Hematopoietic multipotent progenitor cell (in vitro differentiated cells): Measurements from ENCODE around the gene BCAP31. TPM values are rescaled to one million over a fixed set of nuclear protein-coding genes. Genes with fewer than 3 reads are reported as not detected.
A peak's percentile ranks its signal among the peaks of the same experiment; 100 is the strongest.
"Not testable (repeated sequence)": the region's sequence is repeated elsewhere in the genome, so short reads cannot be mapped to it uniquely, and the experiment has no call there.

Experiments
- DNase-seq, 3 donors: peaks; one replicate each; pipeline ENCODE4 v3.0.0-alpha.2; 2011 to 2015; ENCODE audit warnings: low read depth in 2 of 3, low spot score in 2 of 3
- total RNA-seq: library from RNA; depleted of rRNA; stranded (reverse); fragments of >200 nt; gene quantifications from one replicate; pipeline ENCODE4 v1.2.3, GENCODE V29; 2012

The BCAP31 gene
- total RNA-seq, 1 donor: 107 TPM

DNA sequence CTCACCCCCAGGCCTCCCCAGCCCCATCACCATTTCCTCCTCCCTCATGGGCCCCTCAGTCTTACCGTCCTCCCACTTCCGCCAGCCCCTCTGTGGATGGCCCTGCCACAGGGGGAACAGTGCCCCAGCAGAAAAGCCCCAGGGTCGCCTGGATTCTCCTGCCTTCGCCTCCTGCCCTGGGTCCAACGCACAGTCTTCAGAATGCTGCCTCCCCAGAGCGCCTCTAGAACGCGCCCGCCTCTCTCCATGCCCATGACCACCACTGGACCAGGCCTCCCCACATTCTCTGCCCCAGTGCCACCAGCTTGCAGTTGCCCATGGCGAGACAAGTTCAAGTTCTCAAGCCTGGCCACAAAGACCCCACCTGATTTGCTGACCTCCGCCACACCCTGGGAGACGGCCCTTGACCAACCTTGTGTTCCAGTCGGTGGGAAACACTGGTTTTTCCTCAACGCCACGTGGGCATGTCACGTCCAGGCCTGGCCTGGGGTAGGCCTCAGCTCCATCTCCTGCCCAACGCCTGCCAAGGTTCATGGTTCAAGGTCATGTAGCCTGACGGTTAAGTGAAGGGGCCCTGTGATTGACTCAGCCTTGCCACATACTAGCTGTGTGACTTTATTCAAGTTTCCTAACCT lies 39.2 kb upstream of the BCAP31 start:
- DNase-seq: no peak

DNA sequence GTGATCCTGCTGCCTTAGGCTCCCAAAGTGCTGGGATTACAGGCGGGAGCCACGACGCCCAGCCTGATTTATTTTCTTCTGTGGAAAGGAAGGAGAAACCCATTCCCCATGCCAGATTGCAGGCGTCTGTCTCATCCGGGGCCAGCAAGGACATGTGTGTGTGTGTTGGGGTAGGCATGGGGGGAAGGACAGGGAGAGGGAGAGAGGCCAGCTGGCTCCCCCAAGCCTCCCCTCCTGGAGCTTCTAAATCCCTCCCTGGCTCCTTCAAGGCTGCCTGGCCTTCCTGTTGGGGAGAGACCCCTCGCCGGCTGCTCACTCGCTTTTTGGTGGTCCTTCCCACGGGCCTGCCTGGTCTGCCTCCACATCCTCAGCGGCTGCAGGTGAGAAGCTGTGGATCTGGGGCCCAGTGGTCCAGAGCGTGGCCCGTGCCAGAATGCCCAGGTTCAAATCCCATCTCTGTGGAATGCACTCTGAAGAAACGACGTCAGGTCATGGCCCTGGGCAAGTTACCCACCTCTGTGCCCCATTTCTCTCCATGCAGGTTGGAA lies 38.5 kb upstream of the BCAP31 start:
- no peak for DNase-seq

GRCh38 chrX:153761863-153762262 lies 37.7 kb upstream of the BCAP31 start:
- no peak for DNase-seq

DNA sequence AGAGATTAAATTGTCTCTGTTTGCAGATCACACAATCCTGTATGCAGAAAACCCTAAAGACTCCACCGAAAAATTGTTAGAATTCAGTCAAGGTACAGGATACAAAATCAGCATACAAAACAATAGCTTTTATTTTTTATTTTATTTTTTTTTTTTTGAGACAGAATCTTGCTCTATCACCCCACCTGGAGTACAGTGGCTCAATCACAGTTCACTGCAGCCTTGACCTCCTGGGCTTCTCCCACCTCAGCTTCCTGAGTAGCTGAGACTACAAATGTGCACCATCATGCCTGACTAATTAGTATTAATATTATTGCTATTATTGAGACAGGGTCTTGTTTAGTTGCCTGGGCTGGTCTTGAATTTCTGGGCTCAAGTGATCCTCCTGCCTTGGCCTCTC lies 30.9 kb upstream of the BCAP31 start:
- peak in 1 of 3 donors; percentile 8 for DNase-seq

DNA sequence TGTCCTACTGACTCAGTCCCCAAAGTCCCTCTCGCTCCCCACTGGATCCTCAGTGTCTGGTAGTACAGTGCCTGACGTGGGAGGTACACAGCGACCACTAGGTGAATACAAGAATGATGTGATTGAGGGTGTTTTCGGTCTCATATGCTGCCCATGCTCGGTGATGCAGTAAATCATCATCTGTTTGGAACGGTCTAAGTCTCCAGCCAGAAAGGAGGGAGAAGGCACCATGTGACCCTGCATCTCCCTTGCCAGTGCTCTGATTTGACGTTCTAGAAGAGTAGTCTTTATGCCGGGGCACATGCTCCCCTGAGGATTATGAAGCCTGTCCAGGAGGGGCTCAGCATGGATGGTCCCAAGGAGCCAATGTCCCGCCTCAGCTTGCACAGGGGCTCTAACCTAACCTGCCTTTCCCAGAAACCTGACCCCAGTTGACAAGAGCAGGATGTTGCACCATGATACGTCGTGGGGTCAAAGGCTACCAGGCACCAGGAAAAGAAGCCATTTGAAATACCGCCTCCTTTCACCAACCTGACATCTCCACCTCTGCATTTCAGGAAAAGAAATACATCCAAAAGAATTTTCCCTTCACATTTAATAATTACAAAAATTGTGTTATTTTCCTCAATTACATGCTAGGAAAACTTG lies 26.1 kb upstream of the BCAP31 start:
- DNase-seq: no peak

- not testable (repeated sequence) for DNase-seq
Measured at GRCh38 chrX:153749017-153749416, 24.8 kb upstream of the BCAP31 start.

DNA sequence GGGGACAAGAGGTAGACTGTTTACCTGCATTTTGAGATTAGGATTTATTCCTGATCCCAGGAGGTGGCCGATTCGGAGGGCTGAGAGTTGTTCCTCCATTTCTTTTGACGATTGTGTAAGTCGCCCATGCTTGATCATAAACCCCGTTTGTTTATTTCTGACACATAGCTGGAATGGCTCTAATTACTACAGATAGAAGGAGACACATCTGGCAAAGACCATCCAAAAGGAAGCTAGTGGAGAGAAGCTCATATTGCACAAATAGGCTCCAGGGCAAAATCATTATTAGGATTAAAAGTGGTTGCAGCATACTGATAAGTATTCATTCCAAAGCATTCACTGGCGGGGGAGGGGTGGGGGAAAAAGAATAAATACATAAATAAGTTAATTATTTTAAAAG lies 22.8 kb upstream of the BCAP31 start:
- DNase-seq: not testable (repeated sequence)

- DNase-seq: no peak
Measured at GRCh38 chrX:153746359-153746758, 22.2 kb upstream of the BCAP31 start.

GRCh38 chrX:153745067-153745433 lies 20.9 kb upstream of the BCAP31 start:
- not testable (repeated sequence) for DNase-seq

DNA sequence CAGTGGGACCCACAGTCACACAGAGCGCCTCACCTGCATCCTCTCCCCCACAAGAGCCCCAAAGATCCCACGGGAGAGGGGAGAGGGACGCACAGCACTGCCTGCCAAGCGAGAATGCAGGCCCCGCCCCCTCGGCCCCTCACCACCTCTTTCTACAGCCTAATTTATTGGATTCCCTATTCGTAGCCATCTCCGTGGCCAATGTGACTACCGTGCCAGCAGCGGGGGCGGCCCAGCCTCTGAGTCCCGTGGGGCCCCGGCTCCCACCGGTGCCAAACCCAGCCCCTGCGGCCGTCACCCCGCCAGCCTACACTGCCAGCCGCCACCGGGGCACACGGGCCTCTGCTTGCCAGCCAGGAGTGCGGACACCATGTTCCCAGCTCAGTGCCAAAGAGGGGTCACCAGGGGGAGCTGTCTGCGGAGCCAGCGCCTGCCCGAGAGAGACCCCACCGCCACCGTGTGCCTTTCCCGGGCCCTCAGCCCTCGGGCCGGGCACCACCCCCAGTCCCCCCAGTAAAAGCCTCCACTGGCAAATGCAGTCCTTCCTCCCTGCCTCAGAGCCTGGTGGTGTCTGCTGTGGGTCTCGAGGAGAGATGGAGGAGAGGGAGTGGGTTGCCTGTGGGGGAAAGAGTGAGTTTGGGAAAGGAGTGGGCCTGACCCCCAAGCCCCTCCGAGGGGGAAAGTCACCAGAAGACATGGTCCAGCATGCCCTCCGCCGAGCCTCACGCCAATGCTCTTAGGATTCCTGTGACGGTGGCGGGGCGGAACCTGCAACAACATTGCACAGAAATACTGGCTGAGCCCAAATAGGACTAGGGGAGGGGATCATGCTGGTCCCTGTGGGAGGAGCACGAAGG lies 20.3 kb upstream of the BCAP31 start:
- DNase-seq: peak in 1 of 3 donors; percentile 35

GRCh38 chrX:153743468-153744209 lies 19.5 kb upstream of the BCAP31 start:
- not testable (repeated sequence) for DNase-seq

DNA sequence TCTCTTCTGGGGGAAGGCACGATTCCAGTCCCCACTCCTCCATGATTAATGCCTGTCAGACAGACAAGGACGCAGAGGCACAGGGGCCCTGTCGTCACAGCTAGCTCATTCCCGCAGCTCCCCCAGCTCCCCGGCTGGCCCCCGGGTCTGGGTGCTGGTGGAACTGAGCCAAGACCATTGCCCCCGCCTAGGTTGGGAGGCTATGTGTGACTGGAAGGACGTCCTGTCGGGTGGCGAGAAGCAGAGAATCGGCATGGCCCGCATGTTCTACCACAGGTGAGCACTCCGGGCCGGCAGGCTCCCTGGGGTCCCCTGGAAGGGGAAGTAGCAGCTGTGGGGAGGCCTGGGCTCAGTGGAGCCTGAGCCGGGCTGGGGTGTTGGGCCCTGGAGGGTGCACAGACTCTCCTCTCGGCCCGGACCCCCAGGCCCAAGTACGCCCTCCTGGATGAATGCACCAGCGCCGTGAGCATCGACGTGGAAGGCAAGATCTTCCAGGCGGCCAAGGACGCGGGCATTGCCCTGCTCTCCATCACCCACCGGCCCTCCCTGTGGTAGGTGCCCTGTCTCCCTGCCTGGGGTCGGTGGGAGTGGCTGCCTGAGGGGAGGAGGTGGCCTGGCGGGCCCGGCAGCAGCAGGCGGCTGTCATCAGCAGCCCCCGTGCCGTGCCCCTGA lies 18.7 kb upstream of the BCAP31 start:
- not testable (repeated sequence) for DNase-seq

- not testable (repeated sequence) for DNase-seq
Measured at GRCh38 chrX:153742111-153742510, 17.9 kb upstream of the BCAP31 start.

- DNase-seq: no peak
Measured at GRCh38 chrX:153741446-153741845, 17.3 kb upstream of the BCAP31 start.

- DNase-seq: no peak
Measured at GRCh38 chrX:153740631-153741222, 16.5 kb upstream of the BCAP31 start.

- no peak for DNase-seq
Measured at GRCh38 chrX:153739754-153740486, 15.7 kb upstream of the BCAP31 start.

- DNase-seq: no peak
Measured at GRCh38 chrX:153738056-153738605, 13.9 kb upstream of the BCAP31 start.

DNA sequence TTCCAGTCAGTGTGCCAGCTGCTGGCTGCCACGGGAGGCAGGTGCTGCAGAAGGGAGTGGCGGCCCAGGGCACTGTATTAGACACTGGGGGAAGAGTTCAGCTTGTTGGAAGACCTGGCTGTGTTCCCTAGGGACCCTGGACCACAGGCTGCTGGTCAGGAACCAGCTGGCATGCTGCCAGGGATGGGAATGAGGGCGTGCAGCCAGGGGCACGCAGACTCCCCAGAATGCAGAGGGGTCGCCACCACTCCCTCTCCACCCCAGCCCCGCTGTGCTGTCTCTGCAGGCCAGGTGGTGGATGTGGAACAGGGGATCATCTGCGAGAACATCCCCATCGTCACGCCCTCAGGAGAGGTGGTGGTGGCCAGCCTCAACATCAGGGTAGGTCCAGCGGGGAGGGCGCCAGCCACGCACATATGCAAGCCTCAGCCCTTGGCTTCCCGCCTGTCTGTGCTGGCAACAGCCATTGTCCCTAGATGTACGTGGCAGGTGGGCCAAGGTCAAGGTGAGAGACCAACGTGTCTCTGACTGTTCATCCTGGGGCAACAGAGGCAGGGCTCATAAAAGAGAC lies 12.8 kb upstream of the BCAP31 start:
- no peak for DNase-seq
